IPS-20b (cell line): ENCODE data around the gene OR2A5.

Experiments
- H3K27ac ChIP-seq: one replicate; pipeline ENCODE4 v1.5.1; 2013; ENCODE audit warnings: low read length
- H3K27me3 ChIP-seq: 2 replicates; pipeline ENCODE4 v1.6.1; 2013; ENCODE audit warnings: mild to moderate bottlenecking, low read length, inconsistent platforms; ENCODE audit not compliant: insufficient read depth
- H3K36me3 ChIP-seq: 2 replicates; pipeline ENCODE4 v1.6.1; 2013; ENCODE audit warnings: low read depth, mild to moderate bottlenecking, inconsistent platforms, low read length, moderate library complexity; ENCODE audit not compliant: insufficient read depth
- H3K4me1 ChIP-seq: 2 replicates; pipeline ENCODE4 v1.6.1; 2013; ENCODE audit warnings: mild to moderate bottlenecking, control low read depth, inconsistent platforms, low read length, moderate library complexity; ENCODE audit not compliant: insufficient read depth
- H3K4me3 ChIP-seq: 2 replicates; pipeline ENCODE4 v1.5.1; 2013; ENCODE audit warnings: mild to moderate bottlenecking, low read length, inconsistent platforms
- H3K9ac ChIP-seq: 2 replicates; pipeline ENCODE4 v1.6.1; 2013; ENCODE audit warnings: low read depth, mild to moderate bottlenecking, inconsistent platforms, low read length, moderate library complexity
- H3K9me3 ChIP-seq: 2 replicates; pipeline ENCODE4 v1.6.1; 2013; ENCODE audit warnings: mild to moderate bottlenecking, low read depth, low read length, inconsistent platforms; ENCODE audit not compliant: insufficient read depth

OR2A5 gene

DNA sequence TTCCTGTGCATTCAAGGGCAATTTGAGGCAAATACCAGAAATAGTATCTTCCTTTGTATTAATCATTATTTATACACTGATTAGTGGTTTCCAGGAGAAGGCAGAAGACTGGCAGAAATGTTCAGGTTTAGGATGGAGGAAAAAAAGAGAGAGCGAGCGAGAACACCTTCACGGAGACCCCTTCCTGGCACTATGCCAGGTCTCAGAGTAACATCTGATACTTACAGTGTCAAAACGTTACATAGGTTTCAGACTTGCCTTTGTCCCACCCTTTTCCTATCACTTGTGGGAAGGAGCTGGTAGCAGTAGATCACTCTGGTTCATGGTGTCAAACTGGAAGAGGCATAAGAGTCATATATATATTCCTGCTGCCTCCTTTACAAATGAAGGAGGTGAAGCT lies 38.0 kb downstream of the OR2A5 start:
- no peak overlapping the region for H3K9ac ChIP-seq
- H3K4me3 ChIP-seq: no peak overlapping the region
- H3K36me3 ChIP-seq: no peaks in the 10 kb centered on the region
- H3K27ac ChIP-seq: no peak overlapping the region
- no peaks in the 10 kb centered on the region for H3K9me3 ChIP-seq
- H3K27me3 ChIP-seq: no peaks in the 10 kb centered on the region
- H3K4me1 ChIP-seq: no peaks in the 10 kb centered on the region

GRCh38 chr7:144087230-144087629 lies 38.5 kb downstream of the OR2A5 start:
- no peak overlapping the region for H3K4me3 ChIP-seq
- H3K9ac ChIP-seq: no peak overlapping the region
- no peaks in the 10 kb centered on the region for H3K9me3 ChIP-seq

GRCh38 chr7:144090667-144091066 lies 41.9 kb downstream of the OR2A5 start:
- H3K36me3 ChIP-seq: no peaks in the 10 kb centered on the region
- no peaks in the 10 kb centered on the region for H3K4me1 ChIP-seq
- no peak overlapping the region for H3K4me3 ChIP-seq
- H3K27ac ChIP-seq: no peak overlapping the region
- no peak overlapping the region for H3K9ac ChIP-seq
- no peaks in the 10 kb centered on the region for H3K27me3 ChIP-seq
- H3K9me3 ChIP-seq: no peaks in the 10 kb centered on the region

More at GRCh38 chr7:144087230-144087629, 38.5 kb downstream of the OR2A5 start:
- H3K27me3 ChIP-seq: no peaks in the 10 kb centered on the region
- no peak overlapping the region for H3K27ac ChIP-seq
- no peaks in the 10 kb centered on the region for H3K36me3 ChIP-seq
- H3K4me1 ChIP-seq: no peaks in the 10 kb centered on the region

DNA sequence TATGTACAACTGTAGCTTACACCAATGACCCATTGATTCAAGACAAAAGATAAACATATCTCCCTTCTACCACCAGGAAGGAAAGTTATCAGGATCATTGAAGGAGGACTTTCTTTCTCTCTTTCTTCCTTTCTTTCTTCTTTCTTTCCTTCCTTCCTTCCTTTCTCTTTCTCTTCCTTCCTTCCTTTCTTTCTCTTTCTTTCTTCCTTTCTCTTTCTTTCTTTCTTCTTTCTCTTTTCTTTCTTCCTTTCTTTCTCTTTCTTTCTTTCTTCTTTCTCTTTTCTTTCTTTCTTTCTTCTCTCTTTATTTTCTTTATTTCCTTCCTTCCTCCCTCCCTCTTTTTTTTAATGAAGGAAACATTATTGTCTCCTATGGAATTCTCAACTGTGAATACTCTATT lies 50.0 kb downstream of the OR2A5 start:
- Histone ChIP-seq H3K27ac (no peak overlapping the region), H3K9ac (no peak overlapping the region), H3K4me1 (no peaks in the 10 kb centered on the region)

DNA sequence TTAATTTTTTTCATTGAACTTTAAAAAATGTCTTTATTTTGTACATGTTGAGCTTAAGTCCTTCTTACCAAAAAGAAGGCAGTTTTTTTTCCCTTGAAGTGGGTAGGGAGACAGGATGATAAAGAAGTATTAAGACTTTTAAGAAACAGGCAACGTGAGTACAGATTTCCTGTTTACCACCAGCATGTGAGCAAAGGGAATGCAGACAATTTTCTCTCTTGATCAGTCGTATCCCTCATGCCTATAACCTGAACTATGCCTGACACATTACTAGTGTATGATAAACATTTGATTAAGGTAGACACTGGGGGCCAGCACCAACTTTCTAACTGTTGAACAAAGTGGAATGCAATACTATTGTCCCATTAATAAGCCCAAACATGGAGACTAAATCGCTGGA lies 51.9 kb downstream of the OR2A5 start:
- no peak overlapping the region for H3K27ac ChIP-seq
- no peak overlapping the region for H3K9ac ChIP-seq
- H3K4me3 ChIP-seq: no peak overlapping the region
- no peaks in the 10 kb centered on the region for H3K4me1 ChIP-seq
- no peaks in the 10 kb centered on the region for H3K9me3 ChIP-seq
- H3K27me3 ChIP-seq: no peaks in the 10 kb centered on the region
- no peaks in the 10 kb centered on the region for H3K36me3 ChIP-seq

More for the DNA sequence above, 50.0 kb downstream of the OR2A5 start:
- Histone ChIP-seq H3K36me3 (no peaks in the 10 kb centered on the region), H3K27me3 (no peaks in the 10 kb centered on the region), H3K4me3 (no peak overlapping the region), H3K9me3 (no peaks in the 10 kb centered on the region)

DNA sequence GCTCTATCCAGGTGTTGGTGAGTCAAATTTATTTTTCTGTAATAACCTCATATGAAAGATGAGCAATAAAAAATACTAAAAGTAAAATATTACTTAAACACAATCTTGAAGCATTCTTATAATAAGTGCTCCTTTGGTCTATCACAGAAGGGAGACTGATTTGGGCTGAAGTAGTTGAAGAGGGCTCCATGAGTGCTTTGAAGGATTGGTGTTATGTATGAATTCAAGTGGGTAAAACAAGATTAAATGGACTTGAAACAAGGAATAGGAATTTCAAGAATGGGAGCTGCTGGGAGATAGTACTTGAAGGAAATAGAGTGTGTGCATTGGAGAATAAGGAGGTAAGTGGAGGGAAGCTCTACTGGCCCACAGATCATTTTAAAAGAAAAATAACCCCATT lies 53.3 kb downstream of the OR2A5 start:
- Histone ChIP-seq H3K27me3 (no peaks in the 10 kb centered on the region), H3K9me3 (no peaks in the 10 kb centered on the region), H3K9ac (no peak overlapping the region), H3K36me3 (no peaks in the 10 kb centered on the region), H3K4me3 (no peak overlapping the region), H3K4me1 (no peaks in the 10 kb centered on the region), H3K27ac (no peak overlapping the region)

DNA sequence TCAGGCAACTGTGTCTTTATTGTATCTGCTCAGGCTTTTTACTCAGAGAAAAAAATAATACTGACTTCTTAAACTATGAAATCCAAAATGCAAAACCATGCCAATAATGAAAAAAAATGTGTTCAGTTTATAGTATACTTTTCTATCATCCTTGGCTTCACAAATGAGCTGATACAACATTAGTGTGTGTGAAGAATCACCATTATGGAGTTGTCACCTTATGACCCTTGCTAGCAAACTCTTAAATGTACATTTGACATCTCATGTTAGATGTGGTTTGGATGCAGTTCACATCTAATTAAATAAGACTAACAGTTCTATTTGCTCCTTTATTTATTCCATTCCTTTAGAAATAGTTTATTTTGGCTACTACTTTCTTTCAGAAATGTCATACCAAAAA lies 56.5 kb downstream of the OR2A5 start:
- no peak overlapping the region for H3K4me3 ChIP-seq
- H3K4me1 ChIP-seq: no peaks in the 10 kb centered on the region
- H3K9me3 ChIP-seq: no peaks in the 10 kb centered on the region
- no peaks in the 10 kb centered on the region for H3K36me3 ChIP-seq
- H3K9ac ChIP-seq: no peak overlapping the region
- no peak overlapping the region for H3K27ac ChIP-seq
- no peaks in the 10 kb centered on the region for H3K27me3 ChIP-seq
